Measurements from ENCODE around the gene CD82. TPM values are rescaled to one million over a fixed set of nuclear protein-coding genes. Genes with fewer than 3 reads are reported as not detected.

The CD82 gene
- total and polyA plus RNA-seq, 2 of the 8 experiments (the other 6 are each of a cell fraction or from before 2014, with no cell fraction given), result 7.9 to 10.3 TPM

DNA sequence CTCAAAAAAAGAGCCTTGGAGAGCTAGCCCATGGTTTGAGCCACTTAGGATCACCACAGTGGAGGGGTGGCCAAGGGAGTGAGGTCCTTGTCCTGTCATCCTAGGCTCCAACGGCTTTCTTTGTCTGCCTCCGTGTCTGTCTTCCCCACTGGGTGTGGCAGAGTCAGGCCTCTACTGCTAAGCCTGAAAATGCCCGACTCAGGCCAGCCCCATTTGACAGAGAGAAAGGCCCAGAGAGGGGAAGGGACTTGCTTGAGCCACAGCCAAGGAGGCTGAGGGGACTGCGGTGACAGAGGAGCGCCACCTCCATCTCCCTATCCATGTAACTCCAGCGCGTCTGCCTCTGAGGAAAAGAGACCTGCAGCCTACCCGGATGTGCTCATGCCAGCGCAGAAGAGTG lies 27.8 kb upstream of the CD82 start (continued):
- TF ChIP-seq ATF2 (IDR thresholded peaks at IDR 0.05; ENCODE audit: low read length) (no peak), CBX8 (IDR thresholded peaks at IDR 0.05; ENCODE audit: borderline replicate concordance, low read depth, low read length) (no peak), CTBP2 (IDR thresholded peaks at IDR 0.05; ENCODE audit: borderline replicate concordance, insufficient read depth, insufficient read length, low read length) (no peak), CHD2 (IDR thresholded peaks at IDR 0.05; ENCODE audit: low read length) (no peak)
